Motor neuron (in vitro differentiated cells): ENCODE data around the gene MAP7D2. TPM values are rescaled to one million over a fixed set of nuclear protein-coding genes. Genes with fewer than 3 reads are reported as not detected.

Experiments
- ATAC-seq, 8 experiments: fragments of 200-7000 bp; cut with Tn5 transposase; replicated peaks in 6 of 8; 2 replicates each; pipeline ENCODE4 v1.8.0; 2021; ENCODE audit warnings: mild to moderate bottlenecking in 8 of 8, moderate library complexity in 8 of 8
- H3K27ac ChIP-seq, 2 donors: fragments of 250-450 bp; sonication (Bioruptor Pico); 2 replicates each; pipeline ENCODE4 v1.9.0; 2021; ENCODE audit warnings: antibody characterized with exemption in 2 of 2, mild to moderate bottlenecking in 2 of 2, moderate library complexity in 1 of 2
- H3K4me1 ChIP-seq, 2 donors: fragments of 250-450 bp; sonication (Bioruptor Pico); replicated peaks in 1 of 2; 2 replicates each; pipeline ENCODE4 v1.6.1; 2021; ENCODE audit warnings: antibody characterized with exemption in 2 of 2, mild to moderate bottlenecking in 2 of 2, moderate library complexity in 1 of 2
- H3K4me3 ChIP-seq, 5 donors: fragments of 250-450 bp; sonication (Bioruptor Pico); 2 replicates each; pipeline ENCODE4 v1.9.0; 2021; ENCODE audit warnings: antibody characterized with exemption in 5 of 5, mild to moderate bottlenecking in 5 of 5, moderate library complexity in 4 of 5
- WGBS, 10 experiments: fragments of 450-650 bp; shearing (Covaris generic); methylation state at CpG; one replicate each; pipeline ENCODE4 v1.0.0; 2022; 5-methylcytosine and 5-hydroxymethylcytosine counted together
- in situ Hi-C, 9 experiments: fragments of 400-800 bp; cut with MboI; loops; one replicate each; pipeline ENCODE4 v1.15.0; 2021; ENCODE audit warnings: low sequenced_read_pairs in 9 of 9, low pct_unique_long_range_greater_than_20kb in 2 of 9; ENCODE audit not compliant: unreplicated experiment in 9 of 9
- total RNA-seq, 8 experiments: library from RNA; unstranded; fragments of 300-600 nt; gene quantifications; 2 replicates each; pipeline versions ENCODE4 v1.2.3 to v1.2.4, GENCODE V29; 2022

The MAP7D2 gene
- total RNA-seq, 8 experiments from 2014 or later, result 1.8 to 22.8 (median 8.2) TPM

- Histone ChIP-seq H3K4me1 (no peaks in the 10 kb centered on the region), H3K27ac (no peak overlapping the region), H3K4me3 (no peak overlapping the region)
- no peak for ATAC-seq
- in situ Hi-C loops, result no loop called here
Observed at GRCh38 chrX:19972984-19973383, 143.7 kb downstream of the MAP7D2 start.

- 52 to 80% methylated on average over 2 to 3 of the region's 6 CpGs; no CpG with 5 or more reads in 8 of the 10 experiments for WGBS, 10 experiments
- H3K4me1 ChIP-seq, result no peaks in the 10 kb centered on the region
- in situ Hi-C loops, result no loop called here
Observed at GRCh38 chrX:19968276-19968675, 148.4 kb downstream of the MAP7D2 start.

GRCh38 chrX:19966056-19966455 lies 150.7 kb downstream of the MAP7D2 start:
- no peak overlapping the region for H3K27ac ChIP-seq
- no peaks in the 10 kb centered on the region for H3K4me1 ChIP-seq
- H3K4me3 ChIP-seq, result no peak overlapping the region
- in situ Hi-C loops, result no loop called here
- WGBS, 10 experiments, result 100% methylated on average over 1 of the region's 1 CpG; no CpG with 5 or more reads in 9 of the 10 experiments
- no peak for ATAC-seq

More at GRCh38 chrX:19968276-19968675, 148.4 kb downstream of the MAP7D2 start:
- no peak overlapping the region for H3K27ac ChIP-seq
- ATAC-seq, result no peak
- no peak overlapping the region for H3K4me3 ChIP-seq

GRCh38 chrX:19964017-19964710 lies 152.5 kb downstream of the MAP7D2 start:
- Histone ChIP-seq H3K4me3 (no peak overlapping the region), H3K4me1 (no peaks in the 10 kb centered on the region), H3K27ac (no peak overlapping the region)
- in situ Hi-C loops, result no loop called here
- ATAC-seq, result no peak
- WGBS, 10 experiments, result 63 to 96% (median 87%) methylated on average over 4 to 8 of the region's 9 CpGs; no CpG with 5 or more reads in 6 of the 10 experiments

GRCh38 chrX:19960913-19961312 lies 155.8 kb downstream of the MAP7D2 start:
- in situ Hi-C loops, result no loop called here
- WGBS, 10 experiments, result 100% methylated on average over 1 of the region's 1 CpG; no CpG with 5 or more reads in 9 of the 10 experiments
- Histone ChIP-seq H3K27ac (no peak overlapping the region), H3K4me3 (no peak overlapping the region), H3K4me1 (no peaks in the 10 kb centered on the region)
- peak in 1 of 8 experiments; percentile 62 for ATAC-seq

GRCh38 chrX:19958552-19959486 lies 157.9 kb downstream of the MAP7D2 start:
- Histone ChIP-seq H3K4me3 (no peak overlapping the region), H3K27ac (no peak overlapping the region), H3K4me1 (no peaks in the 10 kb centered on the region)
- peak in 3 of 8 experiments; percentile 32 to 85 (median 74) for ATAC-seq
- 60 to 100% (median 100%) methylated on average over 1 to 4 of the region's 6 CpGs; no CpG with 5 or more reads in 4 of the 10 experiments for WGBS, 10 experiments
- in situ Hi-C loops, result no loop called here

DNA sequence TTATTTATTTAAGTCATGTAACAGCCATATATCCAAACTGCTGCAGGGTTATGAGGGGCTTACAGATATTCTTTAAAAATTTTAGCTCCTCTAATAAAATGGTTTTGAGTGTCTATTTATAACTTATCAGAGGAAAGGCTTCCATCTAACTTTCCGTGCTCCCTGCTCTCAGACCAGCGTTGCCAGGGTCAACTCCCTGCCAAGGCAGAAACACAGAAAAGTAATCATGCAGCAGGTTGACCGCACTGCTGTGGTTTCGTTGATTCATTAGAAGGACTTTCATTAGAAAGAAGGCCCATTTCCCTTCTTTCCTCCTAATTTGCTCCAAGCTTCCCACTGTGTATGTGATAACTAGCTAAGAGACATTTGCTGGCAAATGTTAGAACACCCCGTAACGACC lies 159.8 kb downstream of the MAP7D2 start:
- 50 to 100% (median 80%) methylated on average over 1 to 4 of the region's 6 CpGs; no CpG with 5 or more reads in 5 of the 10 experiments for WGBS, 10 experiments
- no peak overlapping the region for H3K27ac ChIP-seq
- ATAC-seq, result peak in 1 of 8 experiments; percentile 43
- in situ Hi-C loops, result no loop called here
- no peak overlapping the region for H3K4me3 ChIP-seq
- no peaks in the 10 kb centered on the region for H3K4me1 ChIP-seq

Other genes starting within 250 kb of the MAP7D2 start
- 10 to 100 TPM; 10.1 to 31.7 (median 17.0) TPM for gene SH3KBP1, start 229.3 kb downstream of the MAP7D2 start, total RNA-seq
- gene BCLAF3, start 125.8 kb downstream of the MAP7D2 start, total RNA-seq, result 10 to 100 TPM in 4 of 8 experiments, 1 to 10 TPM in 4; 4.1 to 30.5 (median 9.4) TPM
- 10 to 100 TPM; 40.9 to 71.3 (median 60.2) TPM for gene EIF1AX, start 24.9 kb upstream of the MAP7D2 start, total RNA-seq
- gene RPS6KA3, start 150.0 kb upstream of the MAP7D2 start, total RNA-seq, result 10 to 100 TPM in 7 of 8 experiments, 1 to 10 TPM in 1; 9.1 to 38.7 (median 18.2) TPM